Stromal cell of bone marrow (primary cell): Measurements from ENCODE around the gene LYRM2.
A peak's percentile ranks its signal among the peaks of the same experiment; 100 is the strongest.
"Not testable (repeated sequence)": the region's sequence is repeated elsewhere in the genome, so short reads cannot be mapped to it uniquely, and the experiment has no call there.

Source experiments
- DNase-seq: peaks from one replicate; pipeline ENCODE4 v3.0.0-alpha.2; 2012; ENCODE audit warnings: low read depth

Gene LYRM2

DNA sequence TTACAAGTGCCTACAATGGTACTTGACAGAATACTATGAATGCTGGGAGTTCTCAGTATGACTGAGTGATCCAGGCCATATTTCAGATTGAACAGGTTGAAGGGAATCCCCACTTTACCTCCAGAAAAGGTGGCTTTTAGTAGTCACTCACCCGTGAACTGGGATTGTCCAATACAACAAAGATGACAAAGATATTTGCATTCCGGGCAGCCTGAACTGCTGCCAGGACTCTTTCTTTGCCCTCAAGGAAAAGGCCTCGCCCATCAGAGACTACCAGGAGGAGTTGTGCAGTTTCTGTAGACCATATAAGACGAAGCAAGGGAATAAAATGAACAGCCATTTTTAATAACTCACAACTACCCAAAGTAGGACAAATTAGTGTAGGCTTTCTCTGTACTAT lies 6.3 kb upstream of the LYRM2 start:
- no peak for DNase-seq

DNA sequence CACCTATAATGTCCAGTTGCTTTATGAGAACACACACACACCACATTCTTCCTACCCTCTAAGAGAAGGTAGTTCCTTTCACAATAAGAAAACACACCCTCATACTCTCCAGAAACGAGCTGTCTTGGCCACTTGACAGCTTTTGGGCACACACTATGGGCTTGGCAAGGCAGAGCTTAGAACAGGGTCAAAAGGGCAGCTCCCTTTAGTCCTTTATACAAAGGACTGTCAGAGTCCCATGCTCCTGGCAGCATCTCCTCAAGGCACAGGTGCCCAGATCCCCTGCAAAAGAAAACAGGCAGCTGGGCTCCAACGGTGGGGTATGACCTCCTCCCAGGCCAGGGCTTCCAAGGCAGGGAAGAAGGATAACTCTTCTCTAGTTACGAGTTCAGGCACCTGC lies 4.9 kb upstream of the LYRM2 start:
- DNase-seq = no peak

DNA sequence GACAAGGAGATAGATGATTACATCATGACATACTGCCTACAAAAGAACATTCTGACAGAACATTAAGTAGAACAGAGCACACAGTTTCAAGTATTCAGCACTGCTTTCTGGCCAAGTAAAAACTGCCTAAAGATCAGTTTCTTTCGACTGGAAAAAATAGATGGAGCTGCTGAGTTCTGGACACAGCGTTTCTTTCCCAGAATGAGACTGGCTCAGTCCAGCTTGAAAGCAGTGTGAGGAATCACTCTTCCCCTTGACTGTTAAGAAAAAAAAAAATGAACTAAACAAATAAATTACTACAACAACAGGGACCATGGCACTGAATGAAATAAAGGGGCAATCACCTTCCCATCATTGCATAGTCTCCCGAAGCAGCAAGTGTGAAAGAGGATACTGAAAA lies 4.4 kb upstream of the LYRM2 start:
- DNase-seq = no peak

DNA sequence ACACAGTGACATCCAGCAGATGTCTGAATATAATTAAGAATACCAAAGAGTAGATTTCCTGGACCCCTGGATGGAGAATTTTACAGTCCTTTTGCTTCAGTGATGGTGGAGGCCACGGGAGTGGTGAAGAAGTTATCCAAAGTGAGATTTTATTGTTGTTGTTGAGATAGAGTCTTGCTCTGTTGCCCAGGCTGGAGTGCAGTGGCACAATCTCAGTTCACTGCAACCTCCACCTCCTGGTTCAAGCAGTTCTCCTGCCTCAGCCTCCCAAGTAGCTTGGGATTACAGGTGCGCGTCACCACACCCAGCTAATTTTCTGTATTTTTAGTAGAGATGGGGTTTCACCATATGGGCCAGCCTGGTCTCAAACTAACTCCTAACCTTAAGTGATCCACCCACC lies 3.0 kb upstream of the LYRM2 start:
- not testable (repeated sequence) for DNase-seq

DNA sequence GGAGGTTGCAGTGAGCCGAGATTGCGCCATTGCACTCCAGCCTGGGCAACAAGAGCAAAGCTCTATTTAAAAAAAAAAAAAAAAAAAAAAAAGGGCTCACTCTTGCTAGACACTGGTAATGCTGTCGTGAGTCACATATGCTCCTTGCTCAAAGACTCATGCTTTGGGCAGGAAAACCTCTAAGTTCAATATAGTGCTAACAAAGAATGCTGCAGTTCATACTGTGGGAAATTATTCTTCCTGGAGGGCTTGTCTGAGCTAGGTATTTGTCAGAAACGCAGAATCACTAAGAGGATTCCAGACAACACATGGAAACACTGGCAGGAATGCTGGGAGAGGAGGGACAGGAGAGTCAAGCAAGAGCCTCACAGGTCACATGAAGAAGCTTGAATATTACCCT lies 2.3 kb upstream of the LYRM2 start:
- DNase-seq = no peak

DNA sequence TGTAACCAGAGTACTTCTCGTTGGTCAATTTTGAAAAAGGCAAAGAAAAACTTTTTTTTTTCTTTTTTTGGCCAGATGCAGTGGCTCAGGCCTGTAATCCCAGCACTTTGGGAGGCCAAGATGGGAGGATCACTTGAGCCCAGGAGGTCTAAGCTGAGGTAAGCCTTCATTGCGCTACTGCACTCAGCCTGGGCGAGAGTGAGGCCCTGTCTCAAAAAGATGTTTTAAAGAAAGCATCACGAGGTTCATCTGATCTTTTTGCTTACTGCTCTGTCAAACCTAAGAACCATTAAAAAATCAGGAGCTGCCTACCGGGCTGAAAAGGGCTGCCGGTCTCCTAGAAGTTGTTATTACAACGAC lies 607 bp downstream of the LYRM2 start:
- DNase-seq = peak; percentile 3

DNA sequence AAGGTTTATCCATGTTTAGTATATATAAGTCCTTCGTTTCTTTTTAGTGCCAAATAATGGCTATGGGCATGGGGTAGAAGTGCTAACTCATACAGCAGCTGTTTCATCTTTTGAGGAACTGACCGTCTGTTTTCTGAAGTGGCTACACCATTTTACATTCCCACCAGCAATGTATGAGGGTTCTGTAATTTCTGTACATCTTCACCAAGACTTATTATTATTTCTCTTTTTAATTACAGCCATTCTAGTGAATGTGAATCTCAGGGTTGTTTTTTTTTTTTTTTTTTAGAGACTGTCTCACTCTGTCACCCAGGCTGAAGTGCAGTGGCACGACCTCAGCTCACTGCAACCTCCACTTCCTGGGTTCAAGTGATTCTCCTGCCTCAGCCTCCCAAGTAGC lies 2.1 kb downstream of the LYRM2 start:
- DNase-seq = not testable (repeated sequence)

DNA sequence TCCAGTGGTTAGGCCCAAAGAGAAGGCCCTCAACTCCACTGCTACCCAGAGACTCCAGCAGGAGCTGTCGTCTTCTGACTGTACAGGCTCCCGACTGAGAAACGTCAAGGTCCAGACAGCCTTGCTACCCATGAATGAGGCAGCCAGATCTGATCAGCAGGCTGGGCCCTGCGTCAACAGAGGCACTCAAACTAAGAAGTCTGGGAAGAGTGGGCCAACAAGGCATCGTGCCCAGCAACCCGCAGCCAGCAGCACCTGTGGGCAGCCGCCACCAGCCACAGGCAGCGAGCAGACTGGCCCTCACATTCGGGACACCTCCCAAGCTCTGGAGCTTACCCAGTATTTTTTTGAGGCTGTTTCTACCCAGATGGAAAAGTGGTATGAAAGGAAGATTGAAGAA lies 8.1 kb downstream of the LYRM2 start:
- no peak for DNase-seq

DNA sequence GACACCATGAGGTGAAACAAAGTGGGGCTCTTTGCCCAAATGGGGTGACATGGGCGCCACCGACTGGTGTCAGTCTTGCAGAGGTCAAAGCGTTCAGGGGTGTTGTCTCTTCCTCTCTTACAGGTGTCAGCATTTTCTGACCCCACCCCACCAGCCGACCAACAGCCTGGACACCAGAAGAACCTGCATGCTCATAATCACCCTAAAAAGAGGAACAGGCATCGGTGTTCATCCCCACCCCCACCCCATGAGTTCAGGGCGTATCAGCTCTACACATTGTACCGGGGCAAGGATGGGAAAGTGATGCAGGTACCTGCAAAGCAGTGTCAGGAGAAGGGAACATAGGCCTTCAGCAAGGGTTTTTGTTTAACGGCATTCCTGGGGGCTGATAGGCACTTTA lies 14.8 kb downstream of the LYRM2 start:
- no peak for DNase-seq

DNA sequence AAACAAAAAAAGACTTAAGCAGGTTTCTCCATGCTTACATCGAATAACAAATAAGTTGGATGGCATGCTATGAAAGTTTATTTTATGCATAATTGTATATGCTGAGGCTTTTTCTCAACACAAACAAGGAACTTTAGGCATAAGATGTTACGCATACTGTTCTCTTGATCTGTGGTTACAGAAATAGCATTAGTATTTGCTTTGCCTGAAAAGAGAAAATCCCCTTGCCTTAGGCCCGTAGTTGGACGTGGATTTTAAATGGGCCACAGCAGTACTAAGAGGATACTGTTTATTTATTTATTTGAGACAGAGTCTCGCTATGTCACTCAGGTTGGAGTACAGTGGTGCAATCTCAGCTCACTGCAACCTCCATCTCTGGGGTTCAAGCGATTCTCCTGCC lies 19.0 kb downstream of the LYRM2 start:
- DNase-seq = no peak

DNA sequence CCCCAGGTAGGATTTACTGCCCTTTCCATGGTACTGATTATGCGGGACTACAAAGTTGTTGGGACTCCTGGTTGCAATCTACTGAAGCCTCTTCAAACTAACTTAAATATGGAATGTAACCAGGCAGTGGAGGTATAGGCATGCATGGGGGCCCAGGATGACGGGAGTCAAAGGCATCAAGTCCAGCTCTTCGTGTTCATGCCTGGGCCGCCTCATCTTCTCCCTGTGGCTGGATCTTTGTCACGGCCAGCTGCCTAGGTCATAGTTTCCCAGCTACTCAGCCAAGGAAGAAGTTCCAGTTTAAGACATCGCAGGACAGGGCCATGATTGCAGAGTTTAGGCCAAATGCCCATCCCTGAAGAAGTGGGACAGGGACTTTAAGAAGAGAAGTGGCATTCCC lies 20.5 kb downstream of the LYRM2 start:
- no peak for DNase-seq

DNA sequence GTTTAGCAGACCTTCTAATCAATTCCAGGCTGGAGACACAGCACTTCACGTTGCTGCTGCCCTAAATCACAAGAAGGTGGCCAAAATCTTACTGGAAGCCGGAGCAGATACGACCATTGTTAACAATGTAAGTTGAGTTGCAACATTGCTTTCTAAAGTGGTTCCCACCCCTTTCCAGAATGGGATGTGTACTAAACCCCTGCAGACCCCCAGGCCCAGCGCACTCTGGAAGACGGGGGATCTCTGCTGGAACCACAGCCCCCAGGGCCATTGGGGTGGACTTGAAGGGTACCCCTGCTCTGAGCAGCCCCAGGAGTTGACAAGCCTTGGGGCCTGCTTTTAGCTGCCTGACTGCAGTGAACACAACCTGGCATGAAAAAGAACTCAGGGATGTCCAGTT lies 22.0 kb downstream of the LYRM2 start:
- DNase-seq = no peak

DNA sequence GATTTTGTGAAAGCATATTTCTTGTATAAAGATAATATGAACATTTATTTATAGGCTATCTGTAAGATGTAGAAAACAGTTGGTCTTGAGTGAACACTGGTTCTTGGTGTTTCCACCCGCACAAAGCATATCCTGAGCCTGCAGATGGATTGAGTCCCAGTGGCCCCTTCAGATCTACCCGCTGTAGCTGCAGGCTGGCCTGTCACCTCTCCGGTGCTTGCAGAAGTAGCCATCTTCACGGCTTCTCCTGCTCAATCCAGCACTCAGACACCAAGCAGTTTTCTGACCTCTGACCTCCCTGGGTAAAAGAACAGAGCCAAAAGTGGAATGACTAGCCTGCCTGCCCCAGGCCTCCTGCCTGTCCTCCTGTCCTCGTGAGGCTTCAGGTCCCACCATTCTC lies 22.7 kb downstream of the LYRM2 start:
- no peak for DNase-seq

DNA sequence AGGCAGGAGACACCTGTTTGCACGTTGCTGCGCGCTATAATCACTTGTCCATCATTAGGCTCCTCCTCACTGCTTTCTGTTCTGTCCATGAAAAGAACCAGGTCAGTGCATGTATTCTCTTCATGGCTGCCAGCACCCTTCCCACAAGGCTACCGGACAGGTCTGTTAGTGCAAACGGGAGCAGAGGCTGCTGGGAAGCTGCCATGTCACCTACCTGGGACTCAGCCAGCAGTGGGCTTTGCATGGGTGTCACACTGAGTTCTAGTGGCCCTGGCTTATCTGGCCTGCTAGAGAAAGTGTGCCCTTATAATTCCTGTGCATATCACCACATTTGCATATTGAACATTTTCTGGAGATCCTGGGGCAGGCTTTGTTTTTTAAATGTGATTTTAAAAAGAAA lies 24.8 kb downstream of the LYRM2 start:
- DNase-seq = no peak

DNA sequence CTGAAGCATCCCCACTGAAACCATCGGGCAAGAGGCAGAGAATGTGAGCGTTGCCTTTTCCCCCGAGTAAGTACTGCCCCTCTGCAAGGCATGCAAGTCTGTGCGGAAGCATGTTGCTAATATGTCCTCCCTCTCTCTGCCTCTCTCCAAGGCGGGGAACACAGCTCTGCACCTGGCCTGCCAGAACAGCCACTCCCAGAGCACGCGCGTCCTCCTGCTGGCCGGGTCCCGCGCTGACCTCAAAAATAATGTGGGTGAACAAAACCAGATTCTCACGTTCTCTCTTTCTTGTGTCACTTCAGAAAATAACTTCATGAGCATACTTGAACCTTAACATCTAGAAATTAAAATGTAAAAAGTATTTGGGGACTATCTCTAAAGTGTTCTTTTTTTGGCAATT lies 26.4 kb downstream of the LYRM2 start:
- DNase-seq = no peak

DNA sequence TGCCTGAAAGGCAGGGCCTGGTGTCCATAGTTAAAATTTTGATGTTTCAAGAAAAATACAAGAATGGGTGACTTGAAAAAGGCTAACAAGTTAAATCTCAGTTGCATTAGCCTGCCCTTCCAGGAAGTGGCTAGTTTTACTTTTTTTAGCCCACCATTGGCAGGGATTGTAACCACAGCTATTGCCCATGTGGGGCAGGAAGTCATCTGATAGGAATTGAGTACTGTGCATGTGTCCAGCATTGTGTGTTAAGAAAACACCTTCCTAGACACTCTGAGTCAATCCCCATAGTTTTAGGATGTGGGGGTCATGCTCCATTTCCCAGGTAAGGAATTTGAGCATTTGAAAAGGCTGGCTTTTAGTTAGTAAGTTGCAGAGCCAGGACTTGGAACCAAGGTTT lies 26.9 kb downstream of the LYRM2 start:
- DNase-seq = peak; percentile 27

DNA sequence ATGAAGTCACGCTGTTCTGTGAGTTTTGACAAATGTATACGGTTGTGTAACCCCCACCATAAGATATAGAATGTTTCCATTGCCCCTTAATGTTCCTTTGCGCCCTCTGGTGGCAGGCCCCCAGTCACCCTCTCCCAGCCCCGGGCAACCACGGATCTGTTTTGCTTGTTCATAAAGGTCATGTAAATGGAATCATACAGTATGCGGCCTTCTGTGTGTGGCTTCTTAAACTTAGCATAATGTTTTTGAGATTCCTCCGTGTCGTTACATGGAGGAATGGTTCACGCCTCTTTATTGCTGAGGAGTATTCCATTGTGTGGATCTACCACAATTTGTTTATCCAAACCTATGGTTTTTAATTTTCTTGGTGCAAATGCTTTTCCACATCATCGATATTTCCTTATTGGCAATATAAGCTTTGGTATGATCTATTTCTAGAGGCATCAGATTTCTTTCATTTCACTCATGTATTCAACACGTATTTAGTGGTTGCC lies 28.4 kb downstream of the LYRM2 start:
- peak; percentile 12 for DNase-seq

DNA sequence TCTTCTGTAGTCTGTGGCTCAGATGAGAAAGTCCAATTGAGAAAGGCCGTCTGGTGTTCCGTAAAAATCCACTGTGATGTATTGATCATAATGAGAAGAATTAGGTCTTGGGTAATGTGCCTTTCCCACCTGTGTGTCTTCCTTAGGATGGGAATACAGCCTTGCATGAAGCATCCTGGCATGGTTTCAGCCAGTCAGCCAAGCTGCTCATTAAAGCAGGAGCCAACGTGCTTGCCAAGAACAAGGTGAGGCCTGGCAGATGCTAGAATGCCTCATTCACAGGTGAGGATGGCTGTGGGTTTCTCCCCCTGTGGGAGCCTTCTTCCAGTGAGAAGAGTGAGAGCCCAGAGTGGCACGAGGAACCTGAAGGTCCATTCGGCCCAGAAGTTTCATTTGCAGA lies 32.7 kb downstream of the LYRM2 start:
- no peak for DNase-seq

DNA sequence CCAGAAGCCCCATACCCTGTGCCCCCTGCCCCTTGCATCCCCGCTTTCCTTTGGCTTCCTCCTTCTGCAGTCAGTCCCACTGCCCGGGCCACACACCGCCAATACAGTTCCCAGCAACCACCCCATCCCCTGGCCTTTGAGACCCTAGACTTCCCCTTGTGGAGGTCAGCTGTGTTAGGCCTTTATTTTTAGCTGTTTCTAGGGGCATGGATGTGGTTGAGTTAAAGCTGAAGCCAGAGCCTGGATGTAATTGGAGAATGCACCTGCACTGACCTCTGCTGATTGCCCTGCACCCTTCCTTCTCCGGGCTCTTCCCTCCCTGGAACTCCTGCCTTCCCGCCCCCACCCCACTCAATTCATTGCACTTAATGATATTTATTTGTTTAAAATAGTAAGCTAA lies 33.9 kb downstream of the LYRM2 start:
- DNase-seq = no peak

DNA sequence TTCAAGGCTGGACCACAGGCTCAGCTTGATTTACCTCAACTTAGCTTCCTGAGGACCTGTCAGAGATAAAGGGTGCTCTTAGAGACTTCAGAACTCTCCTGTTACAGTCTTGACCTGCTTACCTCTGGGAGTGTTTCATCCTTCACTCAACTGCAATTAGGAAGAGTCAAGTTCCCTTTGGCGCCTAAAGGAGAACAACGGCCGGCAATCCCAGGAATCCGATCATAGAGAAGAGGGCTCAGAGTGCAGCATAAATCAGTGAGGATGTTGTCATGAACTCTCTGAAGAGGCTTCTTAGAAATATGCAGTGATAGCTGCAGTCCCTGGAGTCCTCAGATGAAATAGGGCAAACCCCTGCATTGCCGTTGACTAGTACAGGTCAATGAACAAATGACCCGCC lies 36.4 kb downstream of the LYRM2 start:
- no peak for DNase-seq

DNA sequence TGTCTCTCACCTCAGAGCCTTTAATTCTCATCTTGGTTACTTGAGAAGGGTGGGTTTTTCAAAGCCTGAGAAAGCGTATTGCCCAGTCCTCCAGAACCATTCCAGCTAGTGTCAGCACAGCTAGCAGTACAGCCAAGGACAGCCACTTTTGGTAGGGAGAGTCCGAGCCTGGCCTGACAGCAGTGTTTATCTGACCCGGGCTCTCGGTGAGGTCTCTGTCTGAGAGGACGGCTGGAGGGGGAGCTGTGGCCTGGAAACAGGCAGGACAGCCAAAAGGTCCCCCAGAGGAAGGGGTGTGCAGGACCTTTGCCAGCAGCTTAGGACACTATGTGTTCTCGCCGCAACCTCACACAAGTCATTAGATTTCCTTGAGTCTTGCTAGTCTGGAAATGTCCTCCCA lies 38.8 kb downstream of the LYRM2 start:
- DNase-seq = no peak

DNA sequence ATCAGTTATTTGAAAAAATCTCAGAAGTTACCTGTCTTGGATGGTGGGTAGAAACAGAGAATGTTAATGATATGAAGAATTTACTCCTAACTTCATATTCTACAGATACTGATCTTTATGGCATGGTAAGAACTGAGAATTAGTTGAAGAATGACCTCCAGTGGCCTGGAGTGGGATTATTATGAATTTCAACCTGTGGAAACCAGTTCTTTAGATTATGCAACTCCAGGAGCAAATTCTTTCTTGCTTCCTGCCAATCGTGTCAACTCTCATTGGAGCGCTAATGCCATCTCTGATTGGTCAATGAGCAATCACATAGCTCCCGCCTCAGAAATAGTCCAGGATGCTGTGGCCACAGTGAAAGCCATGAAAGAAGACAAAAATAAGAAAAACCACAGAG lies 40.6 kb downstream of the LYRM2 start:
- peak; percentile 53 for DNase-seq

DNA sequence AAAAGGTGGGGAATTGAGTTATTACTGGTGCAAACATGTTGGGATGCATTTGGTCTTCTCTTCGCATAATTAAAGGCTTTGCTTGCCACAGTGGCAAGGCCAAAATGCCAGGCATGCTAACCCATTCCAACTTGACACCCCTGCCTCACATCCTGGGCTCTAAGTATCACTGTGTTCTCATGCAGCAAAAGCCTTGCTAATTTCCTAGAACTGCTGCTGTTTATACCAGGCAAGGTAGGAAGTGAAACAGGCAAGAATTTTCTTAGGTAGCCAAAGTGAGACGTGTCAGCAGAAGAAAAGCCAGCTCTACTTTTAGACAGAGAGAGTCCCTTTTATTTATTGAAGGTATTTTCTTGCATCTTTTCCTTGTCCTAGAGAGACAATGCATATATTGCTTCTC lies 41.2 kb downstream of the LYRM2 start:
- no peak for DNase-seq

DNA sequence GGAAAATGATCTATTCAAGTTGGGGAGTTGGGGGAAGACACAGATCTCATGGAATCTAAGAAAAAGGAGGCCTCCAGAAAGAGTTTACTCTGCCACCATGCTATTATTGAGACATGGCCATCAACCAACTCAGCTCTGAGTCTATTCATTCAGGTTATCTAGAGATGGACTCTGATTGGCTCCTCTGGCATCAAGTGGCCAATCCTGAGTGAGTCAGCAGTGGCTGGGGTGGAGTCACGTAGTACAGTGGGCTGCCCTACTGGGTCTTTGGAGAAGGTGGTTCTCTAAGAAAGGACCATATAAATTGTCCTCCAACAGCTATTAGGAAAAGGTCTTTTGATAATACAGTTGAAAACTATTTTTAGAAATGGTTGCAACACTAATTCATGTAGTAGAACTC lies 42.1 kb downstream of the LYRM2 start:
- no peak for DNase-seq

DNA sequence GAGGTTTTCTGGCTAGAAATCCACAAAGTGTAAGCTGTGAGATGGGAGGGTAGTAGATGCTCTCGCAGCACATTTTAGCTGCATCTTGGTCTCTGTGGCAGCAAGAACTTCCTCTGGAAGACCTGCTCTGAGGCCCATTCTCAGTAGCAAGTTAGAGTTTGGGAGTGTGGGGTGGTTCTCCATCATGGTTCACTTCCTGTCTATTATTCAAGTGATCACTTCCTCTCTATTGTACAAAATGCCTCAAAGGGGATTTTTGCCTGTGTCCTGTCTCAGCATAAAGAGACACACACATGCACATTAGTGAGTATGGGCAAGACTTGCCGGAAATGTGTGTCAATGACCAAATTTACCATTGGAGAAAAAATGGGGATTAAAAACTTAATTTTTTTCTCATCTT lies 42.5 kb downstream of the LYRM2 start:
- no peak for DNase-seq
